Esophagus squamous epithelium (tissue), 4 donors: ENCODE measurements around the gene PDGFB.

Source experiments
- CTCF ChIP-seq, 6 experiments: fragments of 450-650 bp in 4 of 6; fragments of 200-600 bp in 2 of 6; sonication (generic) in 2 of 6; IDR thresholded peaks; one replicate each; pipeline ENCODE4 v1.5.1; 2016 to 2019; ENCODE audit warnings: antibody characterized with exemption in 6 of 6, mild to moderate bottlenecking in 4 of 6, moderate library complexity in 4 of 6
- POLR2A ChIP-seq, 4 donors: fragments of 450-650 bp; IDR thresholded peaks; one replicate each; pipeline ENCODE4 v1.6.1; 2017; ENCODE audit warnings: antibody characterized with exemption in 4 of 4, mild to moderate bottlenecking in 4 of 4, moderate library complexity in 3 of 4

GRCh38 chr22:39181778-39182177 lies 63.0 kb downstream of the PDGFB start:
- TF ChIP-seq POLR2A (IDR thresholded peaks at IDR 0.05) (no peak), CTCF (IDR thresholded peaks at IDR 0.05) (no peak)
